Stimulated activated CD4-positive, alpha-beta T cell treated with anti-CD3 and anti-CD28 coated beads, Interleukin-2, amount 100 ng/mL, for 4 hours (primary cell): ENCODE results near the gene MYCN.

Source experiments
- DNase-seq: peaks from one replicate; pipeline ENCODE4 v3.0.0-alpha.2; 2020; ENCODE audit warnings: low read depth

Gene MYCN

DNA sequence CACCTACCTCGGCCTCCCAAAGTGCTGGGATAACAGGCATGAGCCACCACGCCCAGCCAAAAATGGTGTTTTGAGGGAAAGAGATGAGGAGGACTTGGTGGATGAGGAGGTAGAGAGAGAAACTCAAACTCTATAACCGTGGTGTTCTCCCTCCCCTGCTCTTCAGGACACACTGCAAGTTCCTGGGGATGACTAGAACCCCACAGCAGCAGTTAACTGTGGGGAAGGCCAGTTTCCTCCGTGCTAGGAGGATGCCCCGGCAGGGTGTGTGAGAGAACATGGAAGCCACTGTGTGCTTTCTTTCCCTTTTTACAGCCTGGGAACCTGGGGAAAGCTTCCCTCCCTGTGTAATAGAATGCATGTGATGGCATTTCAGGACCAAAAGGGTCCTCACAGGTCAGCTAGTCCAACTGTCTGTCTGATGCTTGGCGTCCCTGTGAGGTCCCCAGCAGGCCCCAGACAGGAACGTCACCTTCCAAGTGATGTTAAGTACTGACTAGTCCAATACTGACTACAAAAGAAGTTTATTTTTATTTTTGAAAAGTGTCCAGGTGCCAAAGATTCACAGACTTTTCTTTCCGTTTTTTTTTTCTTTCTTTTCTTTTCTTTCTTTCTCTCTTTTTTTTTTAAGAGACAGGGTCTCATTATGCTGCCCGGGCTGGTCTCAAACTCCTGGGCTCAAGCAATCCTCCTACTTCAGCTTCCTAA lies 38.9 kb downstream of the MYCN start:
- DNase-seq = no peak

DNA sequence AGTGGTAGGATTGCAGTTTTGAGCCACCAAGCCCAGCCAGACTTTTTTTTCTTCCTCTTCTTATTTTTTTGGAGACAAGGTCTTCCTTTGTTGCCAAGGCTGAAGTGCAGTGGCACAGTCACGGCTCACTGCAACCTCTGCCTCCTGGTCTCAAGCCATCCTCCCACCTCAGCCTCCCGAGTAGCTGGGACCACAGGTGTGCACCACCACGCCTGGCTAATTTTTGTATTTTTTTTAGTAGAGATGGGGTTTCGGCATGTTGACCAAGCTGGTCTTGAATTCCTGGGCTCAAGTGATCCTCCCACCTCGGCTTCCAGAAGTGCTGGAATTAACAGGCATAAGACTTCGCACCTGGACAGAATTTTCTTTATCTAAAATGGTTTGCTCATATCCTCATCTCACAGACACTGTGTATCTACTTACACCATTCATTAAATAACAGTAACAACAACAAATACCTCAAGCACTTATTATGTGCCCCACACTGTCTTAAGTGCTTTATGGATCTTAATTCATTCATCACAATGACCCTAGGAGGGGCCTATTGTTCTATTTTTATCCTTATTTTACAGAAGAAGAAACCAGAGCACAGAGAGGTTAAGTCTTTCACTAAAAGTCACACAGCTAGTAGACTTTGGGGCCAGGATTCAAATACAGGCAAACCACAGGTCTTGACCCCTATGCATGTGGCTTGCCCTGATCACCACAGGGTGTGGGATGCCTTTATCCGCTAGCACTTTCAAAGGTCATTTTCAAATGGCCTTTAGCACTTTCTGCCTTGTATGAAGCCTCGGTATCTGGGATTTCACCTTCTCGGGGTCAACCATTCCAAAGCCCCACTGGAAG lies 39.6 kb downstream of the MYCN start:
- no peak for DNase-seq

DNA sequence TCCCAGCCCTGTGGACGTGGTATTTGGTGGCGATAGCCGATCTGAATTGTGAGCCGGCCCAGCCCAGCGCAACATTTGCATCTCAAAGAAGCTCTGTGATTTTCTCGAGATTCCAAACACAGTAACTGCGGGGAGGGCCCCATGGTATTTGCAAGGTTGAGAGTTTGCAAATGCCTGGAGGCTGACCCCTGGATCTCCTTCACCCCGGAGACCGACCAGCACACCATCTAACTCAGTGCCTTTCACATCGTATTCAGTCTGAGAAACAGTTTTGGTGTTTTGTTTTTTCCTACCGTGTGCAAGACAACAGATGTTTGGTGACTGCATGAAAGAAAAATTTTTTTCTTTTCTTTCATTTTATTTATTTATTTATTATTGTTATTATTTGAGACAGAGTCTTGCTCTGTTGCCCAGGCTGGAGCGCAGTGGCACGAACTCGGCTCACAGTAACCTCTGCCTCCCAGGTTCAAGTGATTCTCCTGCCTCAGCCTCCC lies 40.3 kb downstream of the MYCN start:
- no peak for DNase-seq

DNA sequence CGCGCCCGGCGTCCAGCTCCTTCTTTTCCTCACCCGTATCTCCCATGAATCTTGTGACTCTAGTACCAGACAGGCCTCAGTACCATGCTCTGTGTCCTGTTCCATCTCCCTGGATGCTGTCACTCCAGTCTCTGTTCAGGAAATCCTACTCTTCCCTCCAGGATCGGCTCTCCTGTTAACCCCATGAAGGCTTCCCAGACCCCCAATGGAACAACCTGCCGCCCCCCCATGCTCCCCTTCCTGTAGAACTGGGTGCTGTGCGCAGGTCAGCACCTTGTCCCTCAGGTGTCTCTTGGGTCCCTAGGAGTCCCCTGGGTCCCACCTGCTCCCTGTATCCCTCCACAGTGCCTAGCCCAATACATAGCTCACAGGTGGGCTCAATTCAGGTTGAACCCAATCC lies 41.3 kb downstream of the MYCN start:
- no peak for DNase-seq

DNA sequence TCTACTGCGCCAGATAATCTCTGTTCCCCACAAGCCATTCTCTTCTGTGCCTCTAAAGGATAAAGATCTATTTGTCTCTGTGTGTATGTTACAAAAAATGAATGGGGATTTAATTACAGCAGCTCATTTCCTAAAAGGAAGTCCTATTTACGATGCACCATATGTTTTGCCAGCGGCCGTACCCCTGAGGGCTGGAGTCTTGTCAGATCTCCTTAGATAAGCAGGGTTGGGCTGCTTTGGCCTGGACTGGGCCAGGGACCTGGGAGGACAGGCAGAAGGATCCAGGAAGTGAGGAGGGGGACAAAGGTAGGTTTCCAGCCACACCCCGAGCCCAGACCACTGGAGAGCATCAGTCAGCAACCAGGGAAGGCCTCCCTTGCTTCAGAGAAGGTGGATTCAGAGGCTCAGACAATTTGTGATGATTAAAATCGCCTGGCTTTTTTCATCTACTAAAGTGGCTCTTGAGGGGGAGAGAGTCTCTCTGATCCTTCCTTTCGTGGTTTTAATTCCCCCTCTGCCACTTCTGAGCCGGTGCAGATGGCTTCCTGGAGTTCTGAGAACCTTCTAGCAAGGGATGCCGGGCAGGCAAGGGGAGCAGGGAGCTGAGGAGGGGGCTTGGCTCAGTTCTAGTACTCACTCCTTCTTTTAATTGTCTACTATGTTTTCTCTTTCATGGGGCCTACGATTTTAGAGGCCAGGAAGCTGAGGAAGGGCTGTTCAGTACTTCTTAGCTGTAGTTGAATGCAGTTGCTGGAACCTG lies 42.1 kb downstream of the MYCN start:
- DNase-seq = no peak

DNA sequence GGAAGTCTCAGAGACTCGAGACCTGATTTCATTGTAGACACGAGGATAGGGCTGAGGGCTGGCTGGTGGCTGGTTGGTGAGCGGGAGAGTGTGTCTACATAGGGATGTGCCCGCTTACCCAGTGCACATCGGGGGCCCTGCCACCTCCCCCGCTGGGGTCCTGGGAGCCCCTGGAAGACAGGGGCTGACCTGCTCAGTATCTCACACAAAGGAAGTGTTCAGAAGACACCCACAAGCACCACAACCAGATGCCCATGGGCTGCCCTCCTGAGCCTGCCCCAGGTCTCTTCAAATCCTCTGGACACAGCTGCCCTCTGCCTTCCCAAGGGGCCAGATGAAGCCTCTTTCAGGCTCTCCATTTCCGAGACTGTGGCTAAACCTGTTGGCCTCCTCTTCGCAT lies 43.1 kb downstream of the MYCN start:
- DNase-seq = no peak

DNA sequence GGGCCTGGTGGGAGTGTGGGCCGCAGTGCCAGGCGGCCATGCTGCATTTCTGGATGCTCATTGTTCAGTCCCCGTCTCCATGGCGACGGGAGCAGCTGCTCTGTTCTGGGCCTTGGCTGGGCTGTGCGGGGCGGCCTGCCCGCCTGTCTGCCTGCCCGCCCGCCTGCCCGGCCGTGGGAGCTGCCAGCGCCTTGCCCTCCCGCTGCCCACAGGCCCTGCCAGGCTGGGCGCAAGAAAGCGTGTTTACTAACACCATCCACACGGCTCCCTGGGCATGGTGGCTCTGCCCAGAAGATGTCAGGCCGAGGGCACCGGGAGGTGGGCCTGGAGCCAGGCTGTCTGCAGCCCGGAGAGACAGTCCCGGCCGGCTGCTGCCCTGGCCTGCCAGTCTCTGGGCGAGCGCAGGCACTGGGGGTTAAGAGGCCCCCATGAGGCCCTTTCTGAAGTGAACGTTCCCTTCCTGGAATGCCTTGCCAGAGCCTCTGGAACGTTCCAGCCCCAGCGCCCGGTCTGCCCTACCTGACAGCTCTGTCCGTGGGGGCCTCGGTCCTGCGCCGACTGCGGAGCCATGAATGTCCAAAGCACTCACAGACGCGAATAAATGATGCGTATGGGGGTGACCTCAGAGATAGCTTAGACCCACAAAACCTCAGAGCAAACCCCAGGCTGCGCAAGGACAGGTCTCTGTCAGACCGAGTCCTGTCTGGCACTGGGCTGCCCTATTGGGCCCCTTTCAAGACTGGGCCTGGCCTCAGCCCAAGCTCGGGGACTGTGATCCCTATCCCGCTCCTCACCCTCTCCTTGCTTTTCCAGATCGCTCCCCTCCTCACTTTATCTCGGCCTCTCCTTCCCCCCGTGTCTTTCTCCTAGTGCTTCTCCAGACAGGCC lies 44.3 kb downstream of the MYCN start:
- no peak for DNase-seq

DNA sequence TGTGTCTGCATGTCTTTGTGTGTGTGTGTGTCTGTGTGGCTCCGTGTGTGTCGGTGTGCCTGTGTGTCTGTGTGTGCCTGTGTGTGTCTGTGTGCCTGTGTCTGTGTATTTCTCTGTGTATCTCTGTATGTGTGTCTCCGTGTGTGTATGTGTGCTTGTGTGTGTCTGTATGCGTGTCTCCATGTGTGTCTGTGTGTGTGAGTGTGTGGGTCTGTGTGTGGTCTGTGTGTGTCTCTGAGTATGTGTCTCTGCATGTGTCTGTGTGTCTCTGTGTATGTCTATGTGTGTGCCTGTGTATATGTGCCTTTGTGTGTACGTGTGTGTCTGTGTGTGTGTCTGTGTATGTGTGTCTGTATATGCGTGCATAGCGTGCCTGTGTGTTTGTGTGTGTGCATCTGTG lies 45.2 kb downstream of the MYCN start:
- no peak for DNase-seq

DNA sequence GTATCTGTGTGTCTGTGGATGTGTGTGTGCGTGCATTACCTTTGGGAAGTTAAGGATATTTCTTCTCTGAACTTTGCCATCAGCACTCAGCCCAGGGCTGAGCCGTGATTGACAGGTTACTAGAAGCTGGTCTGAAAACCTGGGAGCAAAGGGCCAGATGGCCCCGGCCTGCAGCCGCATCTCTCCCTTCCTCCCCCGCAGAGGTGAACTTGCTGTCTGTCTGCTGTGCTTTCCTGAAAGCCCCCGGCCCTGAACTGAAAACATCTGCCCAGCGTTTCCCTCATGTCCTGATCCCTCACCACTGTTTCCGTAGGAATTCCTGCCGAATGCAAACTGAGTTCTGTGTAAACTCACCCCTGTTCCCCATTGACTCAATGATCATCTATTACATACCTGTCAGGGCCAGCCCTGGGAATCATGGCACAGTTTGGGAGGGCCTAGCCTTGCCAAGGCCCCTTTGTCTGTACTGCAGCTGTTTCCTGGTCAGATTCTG lies 45.8 kb downstream of the MYCN start:
- DNase-seq = no peak

DNA sequence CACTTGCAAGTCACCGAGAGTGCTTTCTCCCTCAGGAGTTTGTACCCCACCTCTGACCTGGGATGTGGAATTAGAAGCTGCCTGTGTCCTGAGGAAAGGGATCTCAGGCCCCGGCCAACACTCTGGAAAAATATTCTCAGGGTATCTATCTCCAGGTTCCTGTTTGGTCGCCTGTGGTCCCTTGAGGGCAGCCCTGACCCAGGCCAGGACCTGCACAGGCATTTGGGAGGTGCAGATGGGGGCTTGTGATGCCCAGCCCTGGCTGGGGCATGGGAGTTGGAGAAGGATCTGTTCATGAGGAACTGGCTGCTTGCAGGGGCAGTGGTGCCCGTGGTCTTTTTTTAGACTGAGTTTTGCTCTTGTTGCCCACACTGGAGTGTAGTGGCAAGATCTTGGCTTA lies 46.3 kb downstream of the MYCN start:
- DNase-seq = no peak

DNA sequence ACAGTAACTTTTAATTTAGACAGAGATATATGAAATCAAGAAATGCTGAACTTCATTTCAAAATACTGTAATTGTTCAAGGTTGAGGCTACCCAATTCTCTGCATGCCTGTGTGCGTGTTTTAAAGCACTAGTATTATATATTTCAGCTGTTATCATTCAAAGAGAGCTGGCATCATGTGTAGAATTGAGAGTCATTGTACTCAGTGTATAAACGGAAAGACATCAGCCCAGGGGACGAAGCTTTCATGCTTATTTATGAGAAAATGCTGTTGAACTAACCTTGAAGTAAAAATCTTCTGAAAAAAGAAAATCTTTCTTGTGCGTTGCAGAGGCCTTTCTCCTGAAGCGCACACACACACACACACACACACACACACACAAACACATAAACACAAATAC lies 48.4 kb downstream of the MYCN start:
- no peak for DNase-seq

DNA sequence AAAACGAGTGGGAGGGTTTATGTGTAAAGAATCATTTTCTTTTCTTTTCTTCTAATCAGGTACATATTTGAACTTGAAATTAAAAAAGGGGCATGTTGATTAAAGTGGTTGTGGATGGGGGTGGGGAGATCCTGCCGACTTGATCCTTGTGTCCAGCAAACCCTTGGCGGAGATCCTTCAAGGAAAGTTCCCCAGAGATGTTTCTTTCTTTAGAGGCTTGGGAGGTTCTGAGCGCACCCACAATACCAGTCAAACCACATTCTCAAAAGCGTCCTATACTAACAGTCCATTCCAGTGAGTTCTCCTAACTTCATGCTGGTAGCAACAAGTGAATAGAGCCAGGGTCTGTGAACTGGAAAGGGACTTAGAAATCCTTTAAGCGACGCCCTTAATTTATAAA lies 49.2 kb downstream of the MYCN start:
- no peak for DNase-seq

DNA sequence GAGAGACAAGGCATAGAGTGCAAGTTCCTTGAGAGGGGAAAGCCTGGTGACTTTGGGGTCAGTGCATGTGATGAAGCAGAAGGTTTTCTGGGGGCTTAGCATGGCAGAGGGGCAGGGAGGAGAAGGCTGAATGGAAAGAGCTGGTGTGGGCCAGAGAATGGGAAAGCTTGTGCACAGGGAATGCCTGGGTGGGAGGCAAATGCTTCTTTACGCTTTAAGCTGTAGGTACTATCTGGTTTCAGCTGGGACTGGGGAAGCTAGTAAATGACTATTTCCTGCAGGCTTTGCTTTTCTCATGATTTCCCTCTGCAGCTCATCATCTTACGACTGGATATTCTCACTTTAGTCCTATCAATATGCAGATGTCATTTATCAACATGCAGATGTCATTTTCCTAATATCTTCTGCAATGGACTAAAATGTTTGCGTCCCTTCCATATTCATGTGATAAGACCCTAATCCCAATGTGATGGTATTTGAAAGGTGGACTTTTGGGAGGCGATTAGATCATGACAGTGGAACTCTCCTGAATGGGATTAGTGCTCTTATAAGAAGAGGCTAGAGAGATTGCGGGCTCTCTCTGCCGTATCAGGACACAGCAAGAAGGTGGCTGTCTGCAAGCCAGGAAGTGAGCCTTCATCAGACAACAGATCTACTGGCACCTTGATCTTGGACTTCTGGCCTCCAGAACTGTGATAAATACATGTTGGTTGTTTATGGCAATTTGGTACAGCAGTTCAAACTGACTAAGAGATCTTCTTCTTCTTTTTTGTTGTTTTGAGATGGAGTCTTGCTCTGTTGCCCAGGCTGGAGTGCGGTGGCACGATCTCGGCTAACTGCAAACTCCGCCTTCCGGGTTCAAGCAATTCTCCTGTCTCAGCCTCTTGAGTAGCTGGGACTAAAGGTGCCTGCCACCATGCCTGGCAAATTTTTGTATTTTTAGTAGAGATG lies 50.1 kb downstream of the MYCN start:
- no peak for DNase-seq

DNA sequence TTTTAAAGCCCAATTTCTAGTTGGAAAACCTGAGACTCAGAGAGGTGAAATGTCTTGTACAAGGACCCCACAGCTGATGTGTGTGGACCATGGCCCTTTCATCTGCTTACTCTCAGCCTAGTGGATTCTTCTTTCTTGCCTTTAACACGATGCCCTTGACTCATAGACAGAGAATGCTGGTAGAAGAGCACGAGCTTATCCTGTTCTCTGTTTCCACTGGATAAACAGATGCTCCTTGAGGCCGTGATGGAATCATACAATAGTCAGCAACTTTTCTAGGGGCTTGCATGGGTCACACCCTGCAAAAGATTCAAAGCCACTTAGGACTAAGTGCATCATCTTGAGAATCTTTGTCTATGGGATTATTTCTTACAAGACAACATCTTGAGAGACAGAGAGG lies 50.9 kb downstream of the MYCN start:
- DNase-seq = no peak

DNA sequence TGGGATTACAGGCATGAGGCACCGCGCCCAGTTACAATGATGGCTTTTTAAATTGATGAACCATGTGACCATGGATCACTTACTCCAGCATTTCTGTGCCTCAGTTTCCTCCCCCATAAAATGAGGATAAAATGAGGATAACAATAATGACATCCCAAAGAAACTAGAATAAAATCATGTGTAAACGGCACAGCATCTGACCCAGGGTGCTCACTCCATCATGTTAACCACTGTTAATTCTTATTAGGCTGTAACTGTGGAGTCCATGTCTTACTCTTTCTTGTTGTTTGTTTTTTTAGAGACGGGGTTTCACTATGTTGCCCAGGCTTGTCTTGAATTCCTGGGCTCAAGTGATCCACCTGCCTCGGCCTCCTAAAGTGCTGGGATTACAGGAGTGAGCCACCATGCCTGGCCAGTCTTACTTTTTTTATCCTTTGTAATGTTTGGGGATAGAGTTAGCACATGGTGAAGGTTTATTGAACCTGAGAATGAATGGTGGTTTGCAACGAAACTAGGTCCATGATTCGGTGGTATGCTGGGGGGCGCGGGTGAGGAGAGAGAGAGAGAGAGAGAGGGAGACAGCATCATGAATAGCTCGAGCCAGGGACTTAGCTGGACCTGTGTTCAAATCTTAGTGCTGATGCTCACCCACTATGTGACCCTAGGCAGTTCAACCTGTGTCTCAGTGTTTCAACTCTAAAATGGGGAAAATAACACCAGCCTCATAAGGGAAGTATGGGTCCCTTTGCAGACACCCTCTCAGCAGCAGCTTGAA lies 52.3 kb downstream of the MYCN start:
- DNase-seq = no peak

DNA sequence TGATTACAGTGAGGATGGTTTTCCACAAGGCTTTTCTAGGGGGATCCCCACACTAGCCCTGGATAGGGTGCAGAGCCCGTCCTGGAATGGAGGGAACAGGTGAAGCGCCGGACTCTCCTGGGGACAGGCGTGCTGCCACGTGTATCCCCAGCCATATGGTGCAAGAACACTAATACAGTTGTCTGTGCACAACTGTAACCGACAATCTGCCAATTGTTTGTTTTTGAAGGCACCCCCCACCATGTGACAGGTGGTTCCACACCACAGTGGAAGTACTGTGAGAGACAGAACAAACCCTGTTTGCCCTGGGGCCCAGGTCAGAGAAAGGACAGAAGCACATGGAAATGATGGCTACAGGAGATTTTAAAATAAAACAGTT lies 52.9 kb downstream of the MYCN start:
- DNase-seq = no peak

DNA sequence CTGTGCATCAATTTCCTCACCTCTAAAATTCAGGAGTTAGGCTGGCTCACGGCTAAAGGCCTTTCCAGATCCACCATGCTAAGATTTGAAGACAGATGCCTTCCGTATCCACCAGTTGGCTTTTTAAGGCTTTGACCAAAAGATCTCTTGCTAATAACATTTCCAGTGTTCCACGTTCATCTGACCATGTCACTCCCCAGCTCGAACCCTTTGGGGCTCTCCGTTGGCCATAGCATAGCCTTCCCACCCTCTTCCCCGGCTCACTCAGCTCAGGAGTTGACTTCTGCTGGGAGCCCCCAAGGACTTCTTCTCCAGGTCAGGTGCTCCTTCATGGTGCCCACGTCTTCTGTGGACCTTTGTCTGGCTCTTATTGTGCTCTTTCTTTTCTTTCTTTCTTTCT lies 53.3 kb downstream of the MYCN start:
- DNase-seq = no peak

DNA sequence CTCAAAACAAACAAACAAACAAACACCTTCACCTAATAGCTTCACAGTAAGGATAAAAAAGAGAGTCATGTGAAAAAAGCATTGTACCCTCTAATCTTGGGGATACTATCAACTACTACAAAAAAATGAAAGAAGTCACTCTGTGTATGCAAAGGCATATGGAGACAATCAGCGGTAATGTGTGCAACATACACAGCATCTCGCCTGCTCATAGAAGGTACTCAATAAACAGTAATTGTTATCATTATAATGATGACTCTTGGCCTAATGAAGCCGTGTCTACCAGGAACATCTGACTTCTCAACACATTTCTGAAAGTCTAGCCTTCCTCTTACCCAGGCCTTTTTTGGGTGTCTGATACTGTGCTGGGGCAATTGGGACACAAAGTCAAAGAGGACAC lies 55.3 kb downstream of the MYCN start:
- no peak for DNase-seq
